GM08714 (cell line): ENCODE measurements around the gene AHCYL2.
"Not testable (repeated sequence)": the region's sequence is repeated elsewhere in the genome, so short reads cannot be mapped to it uniquely, and the experiment has no call there.

Experiments used
- H3K4me3 ChIP-seq: fragments of 200-500 bp; sonication (Bioruptor generic); 2 replicates; pipeline ENCODE4 v1.5.1; 2014; ENCODE audit warnings: mild to moderate bottlenecking, low read length, inconsistent platforms
- ZNF274 ChIP-seq: IDR thresholded peaks from 2 replicates; pipeline ENCODE4 v1.6.1; 2012; ENCODE audit warnings: mild to moderate bottlenecking, low read depth, low read length

AHCYL2 gene

DNA sequence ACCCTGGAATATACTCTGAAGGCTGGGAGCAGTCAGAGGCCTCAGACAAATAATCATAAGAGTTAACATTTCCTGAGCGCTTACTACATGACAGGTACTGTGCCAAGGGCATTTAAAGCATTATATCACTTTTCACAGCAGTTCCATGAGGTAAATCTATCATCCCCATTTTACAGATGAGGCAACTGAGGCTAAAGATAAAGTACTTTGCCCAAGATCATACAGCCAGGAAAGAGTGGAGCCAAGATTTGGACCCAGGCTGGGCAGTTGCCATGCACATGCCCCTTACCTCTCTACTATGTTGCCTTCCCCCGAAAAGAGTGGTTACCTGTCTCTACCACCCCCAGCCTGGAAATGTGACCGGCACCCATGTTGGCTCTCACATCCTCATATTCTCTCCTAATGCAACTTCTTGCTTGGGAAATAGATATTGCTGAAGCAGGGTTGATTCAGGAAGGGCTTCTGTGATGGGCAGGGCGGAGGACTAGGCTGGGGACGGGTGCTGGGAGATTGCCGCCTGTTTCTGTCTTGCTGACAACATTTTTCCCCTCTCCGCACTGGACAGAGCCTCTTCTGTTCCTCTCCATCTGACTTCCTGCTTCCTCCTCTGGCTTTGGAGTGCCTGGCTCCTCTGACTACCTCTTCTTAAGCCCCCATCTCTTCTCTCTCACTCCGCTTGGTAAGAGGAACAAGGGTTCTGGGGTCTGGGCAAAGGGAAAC lies 22.6 kb upstream of the AHCYL2 start:
- TF ChIP-seq ZNF274, result no peak
- H3K4me3 ChIP-seq, result no peak overlapping the region

DNA sequence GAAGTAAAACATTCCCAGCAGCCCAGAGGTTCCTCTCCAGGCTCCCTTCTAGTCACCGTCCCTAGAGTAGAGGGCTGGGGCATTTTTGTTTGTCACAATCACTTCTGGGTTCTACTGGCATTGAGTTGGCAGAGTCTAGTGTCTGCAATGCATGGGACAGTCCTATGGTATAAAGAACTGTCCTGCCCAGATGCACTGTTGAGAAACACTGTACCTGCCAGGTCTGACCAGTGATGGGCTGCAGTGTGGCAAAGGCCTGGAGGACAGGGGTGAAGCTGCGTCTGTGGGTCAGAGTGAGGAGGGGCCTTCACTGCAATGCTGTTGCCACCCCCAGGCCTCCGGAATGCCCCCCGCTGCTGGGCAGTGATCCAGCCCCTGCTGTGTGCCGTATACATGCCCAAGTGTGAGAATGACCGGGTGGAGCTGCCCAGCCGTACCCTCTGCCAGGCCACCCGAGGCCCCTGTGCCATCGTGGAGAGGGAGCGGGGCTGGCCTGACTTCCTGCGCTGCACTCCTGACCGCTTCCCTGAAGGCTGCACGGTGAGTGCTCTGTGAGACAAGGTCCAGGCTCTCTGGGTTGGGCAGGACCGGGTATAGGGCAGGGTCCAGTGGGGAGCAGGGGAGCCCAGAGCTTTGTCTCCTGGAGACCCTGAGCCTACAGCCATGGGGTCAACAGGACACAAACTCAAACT lies 21.6 kb upstream of the AHCYL2 start:
- H3K4me3 ChIP-seq, result no peak overlapping the region
- no peak for TF ChIP-seq ZNF274

DNA sequence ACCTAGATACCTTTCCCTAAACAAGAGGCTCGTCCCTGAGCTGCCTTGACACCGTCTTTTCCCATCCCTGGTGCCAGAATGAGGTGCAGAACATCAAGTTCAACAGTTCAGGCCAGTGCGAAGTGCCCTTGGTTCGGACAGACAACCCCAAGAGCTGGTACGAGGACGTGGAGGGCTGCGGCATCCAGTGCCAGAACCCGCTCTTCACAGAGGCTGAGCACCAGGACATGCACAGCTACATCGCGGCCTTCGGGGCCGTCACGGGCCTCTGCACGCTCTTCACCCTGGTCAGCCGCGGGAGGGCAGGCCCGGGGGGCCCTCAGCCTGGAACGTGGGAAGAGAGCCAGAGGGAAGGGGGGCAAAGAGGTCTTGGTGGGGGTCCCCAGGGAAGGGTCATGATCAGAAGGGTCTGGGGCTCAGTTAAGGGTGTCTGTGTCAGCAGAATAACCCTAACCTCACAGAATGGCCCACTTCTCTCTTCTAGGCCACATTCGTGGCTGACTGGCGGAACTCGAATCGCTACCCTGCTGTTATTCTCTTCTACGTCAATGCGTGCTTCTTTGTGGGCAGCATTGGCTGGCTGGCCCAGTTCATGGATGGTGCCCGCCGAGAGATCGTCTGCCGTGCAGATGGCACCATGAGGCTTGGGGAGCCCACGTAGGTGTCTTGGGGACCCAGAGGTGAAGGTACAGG lies 19.6 kb upstream of the AHCYL2 start:
- no peak for TF ChIP-seq ZNF274
- H3K4me3 ChIP-seq, result no peak overlapping the region

DNA sequence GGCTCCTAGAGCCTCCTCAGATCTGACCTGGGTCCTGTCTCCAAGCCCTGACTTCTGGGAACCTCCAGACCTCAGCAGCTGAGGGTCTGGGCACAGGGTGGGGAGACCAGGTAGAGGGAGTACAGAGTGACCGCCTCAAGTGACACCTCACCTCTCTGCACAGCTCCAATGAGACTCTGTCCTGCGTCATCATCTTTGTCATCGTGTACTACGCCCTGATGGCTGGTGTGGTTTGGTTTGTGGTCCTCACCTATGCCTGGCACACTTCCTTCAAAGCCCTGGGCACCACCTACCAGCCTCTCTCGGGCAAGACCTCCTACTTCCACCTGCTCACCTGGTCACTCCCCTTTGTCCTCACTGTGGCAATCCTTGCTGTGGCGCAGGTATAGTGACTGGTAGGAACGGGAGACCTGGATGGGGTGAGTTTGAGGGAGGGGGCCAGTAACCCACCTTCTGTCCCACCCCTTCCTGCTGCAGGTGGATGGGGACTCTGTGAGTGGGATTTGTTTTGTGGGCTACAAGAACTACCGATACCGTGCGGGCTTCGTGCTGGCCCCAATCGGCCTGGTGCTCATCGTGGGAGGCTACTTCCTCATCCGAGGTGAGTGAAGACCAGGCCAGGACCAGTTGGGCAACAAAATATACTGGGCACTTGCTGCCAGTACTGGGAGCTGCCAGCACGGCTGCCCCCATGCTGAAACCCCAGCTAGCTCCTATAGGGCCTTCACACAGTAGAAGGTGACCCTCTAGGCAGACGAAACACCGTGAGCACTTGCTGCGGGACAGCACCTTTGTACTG lies 18.6 kb upstream of the AHCYL2 start:
- H3K4me3 ChIP-seq, result no peak overlapping the region
- no peak for TF ChIP-seq ZNF274

DNA sequence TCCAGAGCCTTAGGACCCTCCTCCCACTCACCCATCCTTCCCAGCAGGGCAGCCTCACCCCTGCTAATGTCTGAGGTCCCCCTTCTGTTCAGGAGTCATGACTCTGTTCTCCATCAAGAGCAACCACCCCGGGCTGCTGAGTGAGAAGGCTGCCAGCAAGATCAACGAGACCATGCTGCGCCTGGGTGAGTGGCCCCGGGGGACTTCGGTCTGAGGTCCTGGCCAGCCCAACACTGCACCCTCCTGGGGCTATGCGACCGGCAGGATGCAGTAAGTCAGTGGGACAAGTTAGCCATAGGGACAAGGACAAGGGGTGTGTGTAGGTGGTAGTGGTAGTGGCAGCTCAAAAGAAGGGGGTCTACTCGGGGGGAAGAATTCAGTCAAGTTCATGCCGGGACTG lies 16.2 kb upstream of the AHCYL2 start:
- no peak overlapping the region for H3K4me3 ChIP-seq
- no peak for TF ChIP-seq ZNF274

DNA sequence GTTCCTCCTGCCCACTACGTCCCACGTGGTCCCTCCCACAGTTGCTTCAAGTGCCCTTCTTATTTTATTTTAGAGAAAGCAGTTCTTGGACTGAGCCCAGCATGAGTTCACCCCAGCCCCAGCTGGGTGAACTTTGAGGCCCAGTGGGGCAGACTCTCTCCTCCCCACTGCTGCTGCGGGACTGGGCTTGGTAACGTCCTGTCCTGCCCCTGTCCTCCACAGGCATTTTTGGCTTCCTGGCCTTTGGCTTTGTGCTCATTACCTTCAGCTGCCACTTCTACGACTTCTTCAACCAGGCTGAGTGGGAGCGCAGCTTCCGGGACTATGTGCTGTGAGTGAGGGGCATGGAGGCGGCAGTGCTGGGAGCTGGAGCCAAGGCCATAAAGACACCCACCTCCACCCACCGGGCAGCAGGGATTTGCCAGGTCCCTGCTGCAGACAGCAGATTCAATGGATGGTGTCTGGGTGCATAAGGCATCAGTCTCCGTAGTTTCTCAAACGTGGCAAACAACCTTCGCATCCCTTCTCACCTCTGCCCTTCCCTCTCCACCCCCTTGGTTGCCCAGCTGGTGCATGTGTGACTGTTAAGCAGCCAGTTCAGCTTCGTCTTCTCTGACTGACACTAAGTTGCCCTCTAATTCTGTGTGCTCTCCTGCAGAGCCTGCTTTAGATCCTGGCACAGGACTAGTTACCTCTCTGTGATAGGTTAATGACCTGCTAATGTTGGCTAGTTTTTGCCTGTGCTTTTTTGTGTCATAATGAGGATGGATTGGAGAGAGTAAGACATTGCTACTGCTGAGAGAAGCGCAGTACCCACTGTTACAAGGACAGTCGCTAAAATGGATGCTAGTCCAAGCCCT lies 15.5 kb upstream of the AHCYL2 start:
- H3K4me3 ChIP-seq, result no peak overlapping the region
- TF ChIP-seq ZNF274, result no peak

DNA sequence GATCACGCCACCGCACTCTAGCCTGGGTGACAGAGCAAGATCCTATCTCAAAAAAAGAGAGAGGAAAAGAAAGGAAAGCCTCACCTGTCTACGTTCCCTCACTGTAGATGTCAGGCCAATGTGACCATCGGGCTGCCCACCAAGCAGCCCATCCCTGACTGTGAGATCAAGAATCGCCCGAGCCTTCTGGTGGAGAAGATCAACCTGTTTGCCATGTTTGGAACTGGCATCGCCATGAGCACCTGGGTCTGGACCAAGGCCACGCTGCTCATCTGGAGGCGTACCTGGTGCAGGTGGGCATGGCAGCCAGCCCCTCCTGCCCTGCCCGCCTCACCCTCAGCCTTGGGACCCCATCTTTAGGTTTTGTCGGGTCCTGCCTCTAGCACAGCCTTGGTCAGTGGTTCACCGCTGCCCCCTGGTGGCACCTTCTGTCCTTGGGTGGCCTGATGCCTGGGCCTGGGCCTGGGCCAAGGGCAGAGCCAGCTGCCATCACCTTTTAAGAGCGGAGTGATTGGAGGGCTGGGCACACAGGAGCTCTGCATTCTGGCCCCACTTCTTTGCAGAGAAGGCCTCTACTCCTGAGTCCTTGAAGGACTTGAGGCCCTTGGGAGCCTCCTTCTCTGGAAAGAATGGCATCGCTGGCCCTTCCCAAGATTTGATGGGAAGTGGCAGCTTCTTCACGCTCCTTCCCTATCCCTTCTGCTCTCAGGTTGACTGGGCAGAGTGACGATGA lies 14.4 kb upstream of the AHCYL2 start:
- H3K4me3 ChIP-seq, result no peak overlapping the region
- no peak for TF ChIP-seq ZNF274

DNA sequence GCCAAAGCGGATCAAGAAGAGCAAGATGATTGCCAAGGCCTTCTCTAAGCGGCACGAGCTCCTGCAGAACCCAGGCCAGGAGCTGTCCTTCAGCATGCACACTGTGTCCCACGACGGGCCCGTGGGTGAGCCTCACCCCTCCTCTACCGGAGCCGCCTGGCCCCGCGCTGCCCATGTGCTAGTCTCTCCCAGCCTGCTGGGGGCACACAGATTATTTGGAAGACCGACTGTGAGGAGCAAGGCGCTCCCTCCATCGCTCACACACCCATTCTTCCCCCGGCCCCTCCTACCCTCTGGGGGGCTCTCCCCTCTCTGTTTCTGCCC lies 13.9 kb upstream of the AHCYL2 start:
- TF ChIP-seq ZNF274, result no peak
- H3K4me3 ChIP-seq, result no peak overlapping the region

DNA sequence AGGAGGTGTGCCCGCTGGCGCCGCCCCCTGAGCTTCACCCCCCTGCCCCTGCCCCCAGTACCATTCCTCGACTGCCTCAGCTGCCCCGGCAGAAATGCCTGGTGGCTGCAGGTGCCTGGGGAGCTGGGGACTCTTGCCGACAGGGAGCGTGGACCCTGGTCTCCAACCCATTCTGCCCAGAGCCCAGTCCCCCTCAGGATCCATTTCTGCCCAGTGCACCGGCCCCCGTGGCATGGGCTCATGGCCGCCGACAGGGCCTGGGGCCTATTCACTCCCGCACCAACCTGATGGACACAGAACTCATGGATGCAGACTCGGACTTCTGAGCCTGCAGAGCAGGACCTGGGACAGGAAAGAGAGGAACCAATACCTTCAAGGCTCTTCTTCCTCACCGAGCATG lies 12.7 kb upstream of the AHCYL2 start:
- no peak overlapping the region for H3K4me3 ChIP-seq
- no peak for TF ChIP-seq ZNF274

DNA sequence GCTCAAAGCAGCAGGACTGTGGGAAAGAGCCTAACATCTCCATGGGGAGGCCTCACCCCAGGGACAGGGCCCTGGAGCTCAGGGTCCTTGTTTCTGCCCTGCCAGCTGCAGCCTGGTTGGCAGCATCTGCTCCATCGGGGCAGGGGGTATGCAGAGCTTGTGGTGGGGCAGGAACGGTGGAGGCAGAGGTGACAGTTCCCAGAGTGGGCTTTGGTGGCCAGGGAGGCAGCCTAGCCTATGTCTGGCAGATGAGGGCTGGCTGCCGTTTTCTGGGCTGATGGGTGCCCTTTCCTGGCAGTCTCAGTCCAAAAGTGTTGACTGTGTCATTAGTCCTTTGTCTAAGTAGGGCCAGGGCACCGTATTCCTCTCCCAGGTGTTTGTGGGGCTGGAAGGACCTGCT lies 12.2 kb upstream of the AHCYL2 start:
- TF ChIP-seq ZNF274, result no peak
- no peak overlapping the region for H3K4me3 ChIP-seq

DNA sequence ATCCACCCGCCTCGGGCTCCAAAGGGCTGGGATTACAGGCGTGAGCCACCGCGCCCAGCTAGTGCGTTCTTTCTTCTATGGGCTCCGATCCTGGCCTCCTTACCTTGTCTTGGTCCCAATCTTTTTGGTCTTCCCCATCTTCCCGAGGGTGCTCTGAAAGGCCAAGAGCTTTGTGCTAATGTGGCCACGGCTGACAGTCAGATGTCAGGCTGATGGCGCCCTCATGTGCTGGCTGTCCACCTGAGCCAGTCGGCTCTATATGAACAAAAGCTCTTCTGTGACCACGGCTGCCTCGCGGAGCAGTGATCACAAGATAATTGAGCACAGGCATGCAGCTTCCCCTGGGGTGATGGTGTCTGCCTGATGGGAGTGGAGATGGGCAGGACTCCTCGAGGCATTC lies 11.0 kb upstream of the AHCYL2 start:
- H3K4me3 ChIP-seq, result no peak overlapping the region
- TF ChIP-seq ZNF274, result no peak

DNA sequence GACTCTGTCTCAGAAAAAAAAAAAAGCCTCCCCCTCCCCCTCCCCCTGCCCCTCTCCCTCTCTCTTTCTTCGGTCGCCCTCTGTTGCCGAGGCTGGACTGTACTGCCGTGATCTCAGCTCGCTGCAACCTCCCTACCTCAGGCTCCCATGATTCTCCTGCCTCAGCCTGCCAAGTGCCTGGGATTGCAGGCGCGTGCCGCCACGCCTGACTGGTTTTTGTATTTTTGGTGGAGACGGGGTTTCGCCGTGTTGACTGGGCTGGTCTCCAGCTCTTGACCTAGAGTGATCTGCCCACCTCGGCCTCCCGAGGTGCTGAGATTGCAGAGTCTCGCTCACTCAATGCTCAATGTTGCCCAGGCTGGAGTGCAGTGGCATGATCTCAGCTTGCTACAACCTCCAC lies 9.1 kb upstream of the AHCYL2 start:
- H3K4me3 ChIP-seq, result not testable (repeated sequence)

DNA sequence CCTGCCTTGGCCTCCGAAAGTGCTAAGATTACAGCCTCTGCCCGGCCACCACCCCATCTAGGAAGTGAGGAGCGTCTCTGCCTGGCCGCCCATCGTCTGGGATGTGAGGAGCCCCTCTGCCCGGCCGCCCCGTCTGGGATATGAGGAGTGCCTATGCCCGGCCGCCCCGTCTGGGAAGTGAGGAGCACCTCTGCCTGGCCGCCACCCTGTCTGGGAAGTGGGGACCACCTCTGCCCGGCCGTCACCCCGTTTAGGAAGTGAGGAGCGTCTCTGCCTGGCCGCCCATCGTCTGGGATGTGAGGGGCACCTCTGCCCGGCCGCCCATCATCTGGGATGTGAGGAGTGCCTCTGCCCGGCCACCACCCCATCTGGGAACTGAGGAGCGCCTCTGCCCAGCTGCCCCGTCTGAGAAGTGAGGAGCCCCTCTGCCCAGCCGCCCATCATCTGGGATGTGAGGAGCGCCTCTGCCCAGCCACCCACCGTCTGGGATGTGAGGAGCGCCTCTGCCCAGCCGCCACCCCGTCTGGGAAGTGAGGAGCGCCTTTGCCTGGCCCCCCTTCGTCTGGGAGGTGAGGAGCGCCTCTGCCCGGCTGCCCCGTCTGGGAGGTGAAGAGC lies 8.6 kb upstream of the AHCYL2 start:
- H3K4me3 ChIP-seq, result not testable (repeated sequence)

DNA sequence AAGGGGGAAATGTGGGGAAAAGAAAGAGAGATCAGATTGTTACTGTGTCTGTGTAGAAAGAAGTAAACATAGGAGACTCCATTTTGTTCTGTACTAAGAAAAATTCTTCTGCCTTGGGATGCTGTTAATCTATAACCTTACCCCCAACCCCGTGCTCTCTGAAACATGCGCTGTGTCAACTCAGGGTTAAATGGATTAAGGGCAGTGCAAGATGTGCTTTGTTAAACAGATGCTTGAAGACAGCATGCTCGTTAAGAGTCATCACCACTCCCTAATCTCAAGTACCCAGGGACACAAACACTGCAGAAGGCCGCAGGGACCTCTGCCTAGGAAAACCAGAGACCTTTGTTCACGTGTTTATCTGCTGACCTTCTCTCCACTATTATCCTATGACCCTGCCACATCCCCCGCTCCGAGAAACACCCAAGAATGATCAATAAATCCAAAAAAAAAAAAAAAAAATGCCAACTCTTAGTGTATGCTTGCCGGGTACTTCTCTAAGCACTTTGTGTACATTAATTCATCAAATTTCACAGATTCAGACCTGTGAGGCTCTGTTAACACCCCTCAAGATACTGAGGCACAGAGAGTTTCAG lies 7.9 kb upstream of the AHCYL2 start:
- H3K4me3 ChIP-seq, result not testable (repeated sequence)
